Measurements from ENCODE around the gene MB.

DNA sequence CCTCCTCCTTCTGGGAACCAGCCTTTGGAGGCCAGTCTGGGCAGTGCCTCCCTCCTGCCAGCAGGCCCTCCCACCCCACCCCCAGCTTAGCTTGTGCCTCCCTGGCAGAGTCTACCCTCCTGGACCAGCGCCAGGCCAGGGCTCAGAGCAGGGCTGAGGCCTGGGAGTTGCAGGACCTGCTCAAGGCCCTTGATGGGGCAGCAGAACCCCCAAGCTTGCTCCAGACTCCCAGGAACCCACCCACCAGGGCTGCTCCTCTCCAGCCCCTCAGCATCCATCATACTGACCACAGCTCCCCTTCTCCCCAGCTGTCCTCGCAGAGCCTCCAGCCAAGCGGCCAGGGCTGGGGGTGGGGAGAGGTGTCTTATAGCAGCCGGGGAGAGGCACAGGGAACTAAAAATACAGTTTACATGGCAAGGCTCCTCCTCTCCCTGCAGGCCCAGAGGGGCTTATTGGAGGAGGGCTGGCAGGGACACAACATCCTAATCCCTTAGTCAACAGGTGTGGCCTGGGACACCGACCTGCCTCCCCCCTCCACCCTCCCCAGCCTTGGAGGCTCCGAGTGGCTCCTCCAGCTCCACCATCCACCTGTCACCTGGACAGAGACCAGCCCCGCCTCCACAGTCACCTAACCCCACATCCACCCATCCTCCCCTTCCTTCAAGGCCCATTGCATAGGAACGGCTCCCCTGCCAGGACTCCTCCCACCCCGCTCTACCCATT is 5.2 kb upstream of the MB start:
- TF ChIP-seq, protein P1, sequence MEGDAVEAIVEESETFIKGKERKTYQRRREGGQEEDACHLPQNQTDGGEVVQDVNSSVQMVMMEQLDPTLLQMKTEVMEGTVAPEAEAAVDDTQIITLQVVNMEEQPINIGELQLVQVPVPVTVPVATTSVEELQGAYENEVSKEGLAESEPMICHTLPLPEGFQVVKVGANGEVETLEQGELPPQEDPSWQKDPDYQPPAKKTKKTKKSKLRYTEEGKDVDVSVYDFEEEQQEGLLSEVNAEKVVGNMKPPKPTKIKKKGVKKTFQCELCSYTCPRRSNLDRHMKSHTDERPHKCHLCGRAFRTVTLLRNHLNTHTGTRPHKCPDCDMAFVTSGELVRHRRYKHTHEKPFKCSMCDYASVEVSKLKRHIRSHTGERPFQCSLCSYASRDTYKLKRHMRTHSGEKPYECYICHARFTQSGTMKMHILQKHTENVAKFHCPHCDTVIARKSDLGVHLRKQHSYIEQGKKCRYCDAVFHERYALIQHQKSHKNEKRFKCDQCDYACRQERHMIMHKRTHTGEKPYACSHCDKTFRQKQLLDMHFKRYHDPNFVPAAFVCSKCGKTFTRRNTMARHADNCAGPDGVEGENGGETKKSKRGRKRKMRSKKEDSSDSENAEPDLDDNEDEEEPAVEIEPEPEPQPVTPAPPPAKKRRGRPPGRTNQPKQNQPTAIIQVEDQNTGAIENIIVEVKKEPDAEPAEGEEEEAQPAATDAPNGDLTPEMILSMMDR (IDR thresholded peaks at IDR 0.05): no peak
- TF ChIP-seq EZH2phosphoT487 (IDR thresholded peaks at IDR 0.05): no peak
- no peak for TF ChIP-seq EZH2 (IDR thresholded peaks at IDR 0.05)
